Spinal cord (tissue), 10 donors: Measurements from ENCODE around the gene ANKS3. TPM values are rescaled to one million over a fixed set of nuclear protein-coding genes. Genes with fewer than 3 reads are reported as not detected.

Source experiments
- DNase-seq, 6 donors: peaks; one replicate each; pipeline versions ENCODE4 v3.0.0 to v3.0.0-alpha.2; 2013 to 2015; ENCODE audit warnings: low spot score in 6 of 6, low read depth in 4 of 6
- H3K27ac ChIP-seq: one replicate; pipeline ENCODE4 v1.5.1; 2013; ENCODE audit warnings: low read depth, low read length, control low read depth
- H3K27me3 ChIP-seq: one replicate; pipeline ENCODE4 v1.6.1; 2013; ENCODE audit warnings: low read length; ENCODE audit not compliant: control insufficient read depth, insufficient read depth
- H3K36me3 ChIP-seq: one replicate; pipeline ENCODE4 v1.6.1; 2013; ENCODE audit warnings: low read length; ENCODE audit not compliant: control insufficient read depth, insufficient read depth
- H3K4me1 ChIP-seq: one replicate; pipeline ENCODE4 v1.6.1; 2013; ENCODE audit warnings: low read length; ENCODE audit not compliant: control insufficient read depth, insufficient read depth
- H3K4me3 ChIP-seq: one replicate; pipeline ENCODE4 v1.5.1; 2013; ENCODE audit warnings: low read depth, low read length, control low read depth
- H3K9me3 ChIP-seq: one replicate; pipeline ENCODE4 v1.6.1; 2013; ENCODE audit warnings: low read length; ENCODE audit not compliant: control insufficient read depth, insufficient read depth
- WGBS: methylation state at CpG from one replicate; pipeline ENCODE4 v1.1.5; 2013; ENCODE audit warnings: missing lambda C conversion rate; ENCODE audit not compliant: insufficient coverage; 5-methylcytosine and 5-hydroxymethylcytosine counted together
- polyA plus RNA-seq, 2 donors: library from polyadenylated mRNA; unstranded; fragments of 120-200 nt; gene quantifications; one replicate each; pipeline ENCODE4 v1.2.1, GENCODE V29; 2013; ENCODE audit not compliant: insufficient read length in 2 of 2
- total RNA-seq, 2 donors: library from RNA; depleted of rRNA in 1 of 2; stranded (reverse); fragments of 120-200 nt in 1 of 2; fragments of >200 nt in 1 of 2; gene quantifications; one replicate each; pipeline versions ENCODE4 v1.2.3 to v1.2.4, GENCODE V29; 2013 to 2014
- donor health status: healthy.

Gene ANKS3
- total and polyA plus RNA-seq, 4 donors, result 20.2 to 48.1 (median 29.3) TPM

DNA sequence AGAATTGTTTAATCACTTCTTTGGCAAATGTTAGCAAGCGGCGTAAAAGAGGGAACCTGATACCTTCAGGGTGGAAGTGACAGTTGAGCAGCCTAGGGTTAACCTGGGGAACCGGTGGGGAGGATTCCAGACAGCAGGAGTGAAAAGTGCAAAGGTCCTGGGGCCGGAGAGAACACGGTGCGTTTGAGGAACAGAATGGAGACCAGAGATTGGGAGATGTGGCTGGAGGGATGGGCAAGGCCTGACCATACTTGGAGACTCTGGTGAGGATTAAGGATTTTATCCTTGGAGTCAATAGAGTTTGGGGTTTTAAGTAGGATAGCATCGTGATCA, 35.2 kb upstream of the ANKS3 start:
- WGBS, result 70% methylated on average over 7 of the region's 7 CpGs
- H3K36me3 ChIP-seq, result peaks cover 15% of the 10 kb centered on the region
- no peak overlapping the region for H3K27ac ChIP-seq
- no peak for DNase-seq
- H3K4me1 ChIP-seq, result peaks cover 36% of the 10 kb centered on the region
- no peak overlapping the region for H3K4me3 ChIP-seq
- no peaks in the 10 kb centered on the region for H3K27me3 ChIP-seq
- H3K9me3 ChIP-seq, result no peaks in the 10 kb centered on the region

DNA sequence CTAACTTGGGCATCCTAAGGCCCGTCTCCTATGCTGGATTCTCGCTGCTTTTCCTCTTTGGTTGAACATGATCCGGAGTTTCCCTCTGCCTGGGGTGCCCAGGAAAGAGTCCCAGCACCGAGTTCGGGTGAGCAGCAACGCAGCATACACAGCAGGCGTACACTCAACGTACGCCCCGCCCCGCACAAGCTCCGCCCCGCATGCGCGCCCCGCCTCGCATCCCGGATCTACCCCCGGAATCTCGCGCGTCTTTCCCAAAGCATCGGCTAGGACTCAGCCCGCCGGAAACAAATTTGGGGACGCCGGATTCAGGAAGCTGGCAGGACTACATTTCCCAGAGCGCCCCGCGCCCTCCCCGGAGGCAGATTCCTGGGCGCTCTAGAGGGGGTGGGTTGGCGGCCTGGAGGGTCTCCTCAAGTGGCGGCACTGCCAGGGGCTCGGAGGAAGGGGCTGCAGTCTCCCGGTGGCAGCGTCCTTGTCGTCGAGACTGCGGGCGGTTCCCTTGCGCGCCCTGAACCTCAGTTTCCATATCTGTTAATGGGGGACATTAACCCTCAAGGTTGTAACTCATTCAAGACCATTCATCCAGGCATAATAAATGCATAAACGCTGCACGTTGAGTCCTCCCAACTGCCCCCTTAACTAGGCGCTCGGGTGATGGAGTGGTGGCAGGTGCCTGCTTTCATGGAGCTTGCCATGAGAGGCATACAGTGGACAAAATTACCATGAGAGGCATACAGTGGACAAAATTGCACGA, 34.7 kb upstream of the ANKS3 start:
- Histone ChIP-seq H3K27ac (peak overlapping the region; percentile 87), H3K4me3 (peak overlapping the region; percentile 72), H3K27me3 (no peaks in the 10 kb centered on the region), H3K9me3 (no peaks in the 10 kb centered on the region), H3K4me1 (peaks cover 36% of the 10 kb centered on the region), H3K36me3 (peaks cover 20% of the 10 kb centered on the region)
- peak; percentile 83 to 99 (median 94) for DNase-seq
- WGBS, result 2% methylated on average over 36 of the region's 48 CpGs

DNA sequence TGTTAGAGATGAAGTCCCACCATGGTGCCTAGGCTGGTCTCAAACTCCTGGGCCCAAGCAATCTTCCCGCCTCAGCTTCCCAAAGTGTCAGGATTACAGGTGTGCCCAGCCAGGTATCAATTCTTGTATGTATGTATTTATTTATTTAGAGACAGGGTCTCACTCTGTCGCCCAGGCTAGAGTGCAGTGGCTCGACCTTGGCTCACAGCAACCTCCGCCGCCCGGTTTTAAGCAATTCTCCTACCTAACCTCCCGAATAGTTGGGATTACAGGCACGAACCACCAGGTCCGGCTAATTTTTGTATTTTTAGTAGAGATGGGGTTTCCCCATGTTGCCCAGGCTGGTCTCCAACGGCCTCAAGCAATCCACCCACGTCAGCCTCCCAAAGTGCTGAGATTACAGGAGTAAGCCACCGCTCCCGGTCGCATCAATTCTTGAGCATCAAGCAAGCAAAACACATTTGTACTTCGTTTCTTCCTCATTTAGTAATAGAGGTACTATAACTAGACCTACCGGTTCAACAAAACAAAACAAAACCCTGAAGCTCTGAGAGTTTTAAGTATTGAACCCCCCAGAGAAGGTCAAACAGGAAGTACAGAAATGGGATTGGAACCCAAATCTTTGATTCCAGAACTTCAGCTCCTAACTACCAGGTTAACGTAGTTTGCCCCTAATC, 33.9 kb upstream of the ANKS3 start:
- Histone ChIP-seq H3K27me3 (no peaks in the 10 kb centered on the region), H3K4me1 (peaks cover 36% of the 10 kb centered on the region), H3K4me3 (peak overlapping the region; percentile 72), H3K27ac (peak overlapping the region; percentile 87), H3K9me3 (no peaks in the 10 kb centered on the region), H3K36me3 (peaks cover 27% of the 10 kb centered on the region)
- 49% methylated on average over 3 of the region's 17 CpGs for WGBS
- DNase-seq, result peak in 1 of 6 donors; percentile 46

DNA sequence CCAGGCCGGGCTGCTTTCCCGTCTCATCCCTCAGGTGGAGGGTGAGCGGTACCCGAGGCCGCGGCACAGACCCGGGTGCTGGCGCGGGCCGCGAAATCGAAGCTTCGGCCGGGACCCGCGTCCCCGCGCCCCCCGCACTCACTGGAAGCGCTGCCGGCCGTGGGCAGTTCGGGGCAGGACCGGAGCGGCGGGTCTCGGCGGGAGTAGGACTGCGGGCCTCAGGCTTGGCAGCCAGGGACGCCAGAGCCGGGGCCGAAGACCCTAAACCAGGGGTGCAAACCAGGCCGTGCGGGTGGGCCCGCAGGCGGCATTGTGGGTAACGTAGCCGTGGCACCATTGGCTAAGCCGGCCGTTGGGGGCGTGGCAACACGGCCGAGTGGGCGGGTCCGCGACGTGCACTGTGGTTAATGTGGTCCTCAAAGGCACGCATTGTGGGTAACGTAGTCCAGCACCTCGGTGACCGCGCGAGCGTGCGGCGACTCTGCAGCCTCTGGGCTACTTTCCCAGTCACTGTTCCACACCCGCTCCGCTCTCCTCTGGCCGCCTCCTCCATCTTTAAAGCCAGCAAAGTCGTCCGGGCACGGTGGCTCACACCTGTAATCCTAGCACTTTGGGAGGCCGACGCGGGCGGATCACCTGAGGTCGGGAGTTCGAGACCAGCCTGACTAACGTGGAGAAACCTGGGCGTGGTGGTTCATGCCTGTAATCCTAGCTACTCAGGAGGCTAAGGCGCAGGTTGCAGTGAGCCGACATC, 33.0 kb upstream of the ANKS3 start, which contains the start of gene ZNF500:
ZNF500 (minus strand) TSS at position 288 of the 754 bp plus-strand sequence. CDS start 1,184 bp downstream, outside the sequence.
- peaks cover 36% of the 10 kb centered on the region for H3K4me1 ChIP-seq
- peak within 1 kb of the TSS; percentile 78 for H3K4me3 ChIP-seq
- DNase-seq, result peak; percentile 91 to 99 (median 95)
- peak within 1 kb of the TSS; percentile 87 for H3K27ac ChIP-seq
- peaks cover 37% of the 10 kb centered on the region for H3K36me3 ChIP-seq
- no peaks in the 10 kb centered on the region for H3K9me3 ChIP-seq
- WGBS, result 3% methylated on average over 68 of the region's 72 CpGs
- H3K27me3 ChIP-seq, result no peaks in the 10 kb centered on the region

DNA sequence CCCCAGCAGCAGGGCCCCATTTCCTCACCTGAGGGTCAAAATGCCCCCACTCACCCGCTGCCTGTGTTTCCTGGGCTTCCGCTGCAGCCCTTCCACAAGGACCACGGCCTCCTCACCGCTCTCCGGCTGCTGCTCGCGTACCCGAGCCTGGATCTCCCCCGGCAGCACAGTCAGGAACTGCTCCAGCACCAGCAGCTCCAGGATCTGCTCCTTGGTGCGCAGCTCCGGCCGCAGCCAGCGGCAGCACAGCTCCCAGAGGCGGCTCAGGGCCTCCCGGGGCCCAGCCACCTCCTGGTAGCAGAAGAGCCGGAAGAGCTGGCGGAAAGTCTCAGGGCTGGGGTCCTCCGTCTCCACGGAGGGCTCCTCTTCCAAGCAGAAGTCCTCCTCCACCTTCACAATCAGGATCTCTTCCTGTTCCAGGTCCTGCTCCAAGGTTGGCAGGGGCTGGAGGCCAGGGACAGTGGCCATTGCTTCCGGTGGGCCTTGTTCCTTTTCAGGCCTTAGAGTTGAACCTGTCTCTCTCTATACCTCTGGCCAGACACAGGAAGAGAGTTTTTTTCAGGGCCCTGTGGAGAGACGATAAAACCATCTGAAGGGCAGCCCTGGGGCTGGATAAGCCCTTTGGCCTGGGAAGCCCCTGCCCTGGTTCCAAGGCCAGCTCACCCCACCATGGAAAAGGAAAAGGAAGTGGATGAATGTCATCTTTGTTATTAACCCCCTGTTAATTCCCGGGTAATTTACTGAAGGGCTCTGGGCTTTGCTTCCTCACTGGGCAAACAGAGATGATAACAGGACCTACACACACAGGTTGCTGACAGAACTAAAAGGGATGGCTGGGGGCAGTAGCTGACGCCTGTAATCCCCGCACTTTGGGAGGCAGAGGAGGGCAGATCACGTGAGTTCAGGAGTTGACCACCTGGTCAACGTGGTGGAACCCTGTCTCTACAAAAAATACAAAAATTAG, 31.7 kb upstream of the ANKS3 start:
- no peak for DNase-seq
- Histone ChIP-seq H3K9me3 (no peaks in the 10 kb centered on the region), H3K27ac (no peak overlapping the region), H3K27me3 (no peaks in the 10 kb centered on the region), H3K4me3 (peak overlapping the region; percentile 78), H3K36me3 (peaks cover 48% of the 10 kb centered on the region), H3K4me1 (peaks cover 36% of the 10 kb centered on the region)
- 84% methylated on average over 23 of the region's 26 CpGs for whole genome bisulfite sequencing

DNA sequence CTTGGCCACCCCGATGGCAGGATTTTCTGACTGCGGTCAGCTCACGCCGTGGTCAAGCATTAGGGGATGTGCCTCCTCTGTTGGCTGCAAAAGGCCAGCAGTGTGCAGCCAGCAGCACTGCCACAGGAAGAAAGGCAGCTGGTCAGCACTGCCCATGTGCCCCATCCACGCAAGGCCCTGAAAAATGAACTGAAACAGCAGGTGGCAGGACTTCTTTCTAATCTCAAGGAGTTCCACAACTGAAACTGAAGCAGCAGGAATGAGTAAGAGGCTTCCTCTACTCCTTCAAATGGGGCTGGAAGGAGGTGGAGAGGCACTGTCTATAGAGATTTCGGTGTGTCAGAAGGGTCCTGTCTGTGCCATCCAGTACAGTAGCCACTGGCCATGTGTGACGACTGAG, 29.7 kb upstream of the ANKS3 start:
- H3K4me1 ChIP-seq, result peaks cover 30% of the 10 kb centered on the region
- H3K36me3 ChIP-seq, result peaks cover 68% of the 10 kb centered on the region
- H3K27ac ChIP-seq, result no peak overlapping the region
- 86% methylated on average over 7 of the region's 7 CpGs for WGBS
- H3K9me3 ChIP-seq, result no peaks in the 10 kb centered on the region
- DNase-seq, result no peak
- H3K4me3 ChIP-seq, result no peak overlapping the region
- H3K27me3 ChIP-seq, result no peaks in the 10 kb centered on the region

DNA sequence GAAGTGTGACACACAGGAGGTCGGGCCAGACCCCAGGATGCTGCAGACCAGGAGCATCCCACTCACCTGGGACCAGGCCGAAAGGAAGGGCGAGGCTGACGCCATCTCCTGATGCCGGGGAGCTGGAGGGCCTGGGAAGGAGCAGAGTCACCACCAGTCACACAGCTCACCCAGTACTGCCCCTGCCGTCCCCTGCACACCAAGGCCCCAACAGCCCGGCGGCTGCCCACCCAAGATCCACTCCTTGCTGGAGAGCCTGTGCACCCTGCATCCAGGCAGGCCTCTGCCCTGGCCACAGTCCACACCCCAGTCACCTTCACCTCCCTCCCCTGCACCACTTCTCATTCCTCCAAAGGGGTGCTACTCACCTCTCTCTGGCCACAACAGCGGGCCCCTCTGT, 28.1 kb upstream of the ANKS3 start:
- Histone ChIP-seq H3K4me1 (peaks cover 16% of the 10 kb centered on the region), H3K27ac (no peak overlapping the region), H3K4me3 (no peak overlapping the region), H3K27me3 (no peaks in the 10 kb centered on the region), H3K9me3 (no peaks in the 10 kb centered on the region), H3K36me3 (peaks cover 84% of the 10 kb centered on the region)
- no peak for DNase-seq
- WGBS, result 97% methylated on average over 8 of the region's 9 CpGs

DNA sequence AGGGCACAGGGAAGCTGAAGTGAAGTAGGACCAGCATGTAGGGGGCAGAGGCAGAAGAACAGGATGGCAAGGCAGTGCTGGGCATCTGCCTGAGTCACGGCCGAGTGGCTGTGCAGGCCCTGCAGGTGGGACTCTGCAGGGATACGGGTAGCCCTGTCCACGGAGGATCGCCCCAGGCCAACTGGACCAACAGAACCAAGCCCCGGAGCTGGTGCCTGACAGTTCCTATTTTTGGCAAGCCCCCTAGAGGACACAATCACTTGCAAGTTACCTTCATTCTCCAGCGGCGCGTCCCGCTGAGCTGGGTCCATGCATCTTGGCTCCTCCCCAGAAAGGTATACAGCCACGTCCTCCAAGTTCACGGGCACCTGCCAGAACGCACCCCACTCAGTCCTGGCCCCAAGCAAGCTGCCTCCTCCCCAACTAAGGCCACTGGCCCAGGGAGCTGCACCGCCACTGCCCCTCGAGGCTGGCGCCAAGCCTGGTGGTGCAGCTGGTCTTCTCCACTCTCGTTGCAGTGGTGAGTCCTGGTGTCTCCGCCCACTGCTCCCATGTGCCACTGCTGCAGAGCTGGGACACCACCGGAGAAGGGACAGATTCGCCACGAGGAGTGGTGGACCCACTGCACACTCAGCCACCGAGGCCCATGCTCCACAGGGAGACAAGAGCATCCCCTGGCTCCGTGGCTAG, 26.3 kb upstream of the ANKS3 start:
- DNase-seq, result no peak
- WGBS, result 93% methylated on average over 23 of the region's 23 CpGs
- no peak overlapping the region for H3K4me3 ChIP-seq
- H3K36me3 ChIP-seq, result peaks cover 93% of the 10 kb centered on the region
- no peak overlapping the region for H3K27ac ChIP-seq
- no peaks in the 10 kb centered on the region for H3K9me3 ChIP-seq
- no peaks in the 10 kb centered on the region for H3K27me3 ChIP-seq
- H3K4me1 ChIP-seq, result peaks cover 4% of the 10 kb centered on the region
